Smooth muscle cell of the brain vasculature (primary cell): Measurements from ENCODE around the gene TSSK3.
"Not testable (repeated sequence)": the region's sequence is repeated elsewhere in the genome, so short reads cannot be mapped to it uniquely, and the experiment has no call there.

Experiments used
- DNase-seq: peaks from one replicate; pipeline ENCODE4 v3.0.0-alpha.2; 2012; ENCODE audit warnings: low read depth, low spot score

Gene TSSK3

DNA sequence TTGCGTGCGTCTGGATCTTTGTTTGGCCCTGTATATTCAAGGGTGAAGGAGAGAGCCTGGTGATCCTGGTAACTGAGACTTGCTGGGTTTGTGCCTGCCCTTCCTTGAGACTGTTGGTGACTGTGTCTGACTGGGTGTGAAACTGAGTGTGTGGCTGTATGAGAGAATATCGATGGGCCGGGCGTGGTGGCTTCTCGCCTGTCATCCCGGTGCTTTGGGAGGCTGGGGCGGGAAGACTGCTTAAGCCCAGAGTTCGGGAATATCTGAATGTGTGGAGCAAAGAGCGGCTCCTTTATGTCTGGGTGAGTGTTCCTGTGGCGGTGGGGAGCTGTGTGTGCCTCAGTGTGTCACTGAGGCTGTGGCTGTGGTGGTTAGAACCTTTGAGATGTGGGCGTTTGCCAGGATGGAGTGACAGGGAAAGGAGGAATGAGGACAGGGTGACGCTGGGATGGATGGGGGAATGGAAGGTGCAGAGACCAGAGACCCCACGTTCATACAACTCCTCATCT is 23.6 kb upstream of the TSSK3 start:
- DNase-seq = no peak

DNA sequence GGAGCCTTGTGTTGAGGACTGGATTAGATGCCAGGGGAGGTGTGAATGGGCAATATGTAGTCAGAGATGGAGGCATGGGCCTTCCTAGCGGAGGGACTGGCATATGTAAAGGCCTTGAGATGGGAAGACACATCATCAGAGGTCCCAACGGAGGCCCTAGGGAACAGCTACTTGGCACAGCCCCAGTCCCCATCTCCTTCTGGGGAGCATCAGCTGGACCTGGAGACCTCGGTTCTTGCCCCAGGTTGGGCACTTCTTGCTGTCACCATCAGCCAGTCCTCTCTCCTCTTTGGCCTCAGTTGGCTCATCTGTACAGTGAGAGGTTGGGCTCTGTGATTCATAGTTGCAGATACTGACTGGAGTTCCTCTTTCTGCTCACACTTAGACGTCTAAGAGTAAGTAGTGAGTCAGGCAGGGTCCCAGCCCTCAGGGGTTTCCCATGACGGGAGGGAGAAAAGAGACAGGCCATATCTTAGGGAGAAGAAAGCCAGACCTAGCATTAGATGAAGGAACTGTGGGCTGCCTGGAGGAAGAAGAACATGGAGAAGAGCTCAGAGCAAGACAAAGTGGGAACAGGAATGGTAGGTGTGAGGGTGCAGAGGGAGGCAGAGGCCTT is 22.9 kb upstream of the TSSK3 start:
- no peak for DNase-seq

DNA sequence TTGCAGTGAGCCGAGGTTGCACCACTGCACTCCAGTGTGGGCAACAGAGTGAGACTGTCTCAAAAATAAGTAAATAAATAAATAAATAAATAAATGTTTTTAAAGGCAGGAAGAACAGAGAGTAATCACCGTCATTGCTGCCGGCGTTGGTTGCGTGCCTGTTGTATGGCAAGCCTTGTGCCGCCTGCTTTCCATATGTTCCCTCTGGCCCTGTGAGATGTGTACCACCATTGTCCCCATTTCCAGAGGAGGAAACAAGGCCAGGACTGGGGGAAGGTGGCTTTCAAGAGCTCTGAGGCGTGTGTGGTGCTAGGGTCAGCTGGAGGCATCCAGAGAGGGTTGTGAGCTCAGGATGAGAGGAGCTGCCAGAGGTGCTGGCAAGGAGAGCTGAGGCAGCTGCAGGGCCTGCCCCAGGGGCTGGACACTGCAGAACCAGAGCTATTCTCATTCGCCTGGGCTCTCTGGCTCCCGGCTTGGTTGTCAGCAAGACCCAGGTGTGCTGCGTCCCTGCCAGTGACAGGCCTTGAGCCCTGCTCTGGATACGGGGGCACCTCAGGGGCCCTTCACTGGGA is 21.1 kb upstream of the TSSK3 start:
- DNase-seq = no peak

DNA sequence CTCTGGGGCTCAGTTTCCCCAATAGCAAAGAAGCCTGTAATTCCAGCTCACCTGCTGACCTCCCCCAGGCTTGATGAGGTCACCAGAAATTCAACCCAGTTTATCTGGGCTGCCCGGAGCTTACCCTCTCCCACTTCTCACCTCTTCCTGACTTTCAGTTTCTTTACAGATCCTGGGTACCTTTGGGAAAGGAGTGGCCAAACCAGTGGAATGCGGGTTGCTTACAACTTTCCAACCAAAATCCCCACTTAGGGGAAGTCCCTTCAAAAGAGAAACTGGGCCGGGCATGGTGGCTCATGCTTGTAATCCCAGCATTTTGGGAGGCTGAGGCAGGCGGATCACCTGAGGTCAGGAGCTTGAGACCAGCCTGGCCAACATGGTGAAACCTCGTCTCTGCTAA is 20.4 kb upstream of the TSSK3 start:
- DNase-seq = no peak

DNA sequence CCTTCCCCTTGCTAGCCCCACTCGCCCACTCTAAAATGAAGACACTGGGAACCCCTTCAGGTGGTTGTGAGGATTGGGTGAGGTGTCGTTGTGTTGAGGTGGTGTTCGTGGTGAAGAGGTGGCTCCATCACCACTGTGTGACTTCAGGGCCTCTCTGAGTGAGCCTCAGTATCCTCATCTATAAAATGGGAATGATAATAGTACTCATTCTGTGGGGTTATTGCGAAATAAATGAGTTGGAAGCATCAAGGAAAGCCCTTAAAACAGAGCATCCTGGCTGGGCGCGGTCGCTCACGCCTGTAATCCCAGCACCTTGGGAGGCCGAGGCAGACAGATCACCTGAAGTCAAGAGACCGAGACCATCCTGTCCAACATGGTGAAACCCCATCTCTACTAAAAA is 19.6 kb upstream of the TSSK3 start:
- no peak for DNase-seq

DNA sequence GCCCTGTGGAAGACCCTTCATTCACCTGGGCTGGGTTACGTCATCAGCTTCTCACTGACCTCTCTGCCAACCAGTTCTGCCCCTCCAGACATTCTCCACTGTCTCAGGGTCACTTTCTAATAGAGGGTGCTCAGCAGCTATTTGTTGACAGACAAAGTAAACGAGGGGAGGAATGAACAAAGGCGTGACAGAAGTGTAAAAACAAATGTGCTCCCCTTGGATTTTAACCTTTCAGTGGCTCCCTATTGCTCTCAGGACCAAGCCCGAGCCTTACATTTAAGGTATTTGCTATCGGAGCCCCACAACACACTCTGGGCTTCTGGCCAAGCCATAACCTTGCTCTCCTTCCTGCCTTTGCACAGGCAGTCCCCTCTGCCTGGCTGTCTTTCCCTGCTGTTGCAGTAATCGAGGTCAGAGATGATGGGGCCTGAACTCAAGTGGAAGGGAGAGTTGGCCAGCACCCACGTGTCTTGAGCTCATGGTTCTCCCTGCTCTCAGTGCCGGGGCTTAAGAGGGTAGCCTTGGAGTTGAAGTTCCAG is 17.0 kb upstream of the TSSK3 start:
- no peak for DNase-seq

DNA sequence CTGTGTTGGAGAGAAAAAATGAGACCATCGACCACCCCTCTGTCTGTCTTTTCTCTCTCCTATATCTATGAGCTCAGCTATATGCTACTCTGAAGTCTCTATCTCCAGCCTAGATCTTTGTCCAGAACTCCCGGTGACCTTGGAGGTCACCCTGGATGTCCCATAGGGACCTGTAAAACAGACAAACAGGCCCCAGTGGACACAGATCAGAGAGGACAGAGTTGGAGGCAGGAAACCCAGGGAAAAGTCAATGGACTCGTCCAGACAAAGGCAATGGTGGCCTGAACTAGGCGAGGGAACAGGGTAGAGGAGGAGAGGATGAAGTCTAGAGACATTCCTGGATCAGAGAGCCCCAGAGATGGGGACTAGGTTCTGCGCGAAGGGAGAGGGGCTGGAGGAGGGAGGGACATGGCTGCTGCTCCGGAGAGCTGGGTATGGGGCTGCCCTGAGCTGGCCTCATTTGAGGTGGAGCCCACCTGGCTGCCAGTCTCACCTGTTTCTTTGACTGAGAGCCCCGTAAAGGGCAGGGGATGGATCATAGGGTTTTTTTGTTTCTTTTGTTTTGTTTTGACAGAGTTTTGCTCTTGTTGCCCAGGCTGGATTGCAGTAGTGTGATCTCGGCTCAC is 15.7 kb upstream of the TSSK3 start:
- DNase-seq = no peak

DNA sequence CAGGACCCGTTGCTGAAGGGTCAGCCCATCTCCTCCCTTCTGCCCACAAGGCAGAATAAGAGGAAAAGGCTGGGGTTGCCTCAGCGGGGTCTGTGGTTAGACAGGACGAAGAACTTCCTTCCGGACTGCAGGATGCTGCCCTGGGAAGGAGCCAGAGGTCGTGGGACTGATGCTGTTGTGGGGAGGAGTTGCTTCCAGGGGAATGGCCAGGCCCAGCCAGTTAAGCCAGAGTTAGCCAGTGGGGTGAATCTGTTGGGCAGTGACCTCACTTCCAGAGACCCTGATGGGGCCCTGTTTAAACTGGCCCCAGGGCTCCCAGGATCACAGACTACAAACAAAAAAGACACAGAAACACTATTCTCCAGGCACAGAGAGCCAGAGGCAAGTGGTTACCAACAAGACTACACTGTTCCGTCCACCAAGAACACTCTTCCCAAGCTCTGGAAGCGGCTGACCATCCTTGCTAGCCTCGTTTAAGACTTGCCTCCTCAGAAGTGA is 13.1 kb upstream of the TSSK3 start:
- peak; percentile 91 for DNase-seq

DNA sequence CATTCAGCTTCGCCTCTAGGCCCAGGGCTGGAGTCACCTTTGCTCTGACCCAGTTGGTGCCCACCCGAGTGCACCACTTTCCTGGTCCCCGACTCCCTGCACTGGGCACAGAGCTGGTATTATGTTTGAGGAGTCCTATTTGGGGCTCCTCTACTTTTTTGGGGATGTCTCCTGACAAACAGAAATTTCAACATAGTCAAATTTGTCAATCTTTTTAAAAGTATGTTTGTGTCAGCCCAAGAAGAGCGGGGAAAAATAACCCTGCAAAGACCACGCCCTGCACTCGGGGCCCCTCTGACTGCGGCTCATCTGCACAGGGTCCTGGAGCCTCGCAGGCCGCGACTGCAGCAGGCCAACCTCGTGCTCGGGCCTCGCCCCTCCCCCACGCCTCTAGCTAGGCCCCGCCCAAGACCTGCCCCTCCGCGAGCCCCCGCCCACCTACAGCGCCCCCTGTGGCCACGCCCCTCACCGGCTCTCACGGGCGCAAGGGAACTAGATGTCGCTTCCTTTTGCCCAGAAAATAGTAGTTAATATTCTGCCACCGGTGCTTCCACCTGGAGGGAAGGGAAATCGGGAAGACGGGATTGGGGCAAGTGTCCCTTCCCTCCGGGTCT is 11.4 kb upstream of the TSSK3 start:
- DNase-seq = no peak

DNA sequence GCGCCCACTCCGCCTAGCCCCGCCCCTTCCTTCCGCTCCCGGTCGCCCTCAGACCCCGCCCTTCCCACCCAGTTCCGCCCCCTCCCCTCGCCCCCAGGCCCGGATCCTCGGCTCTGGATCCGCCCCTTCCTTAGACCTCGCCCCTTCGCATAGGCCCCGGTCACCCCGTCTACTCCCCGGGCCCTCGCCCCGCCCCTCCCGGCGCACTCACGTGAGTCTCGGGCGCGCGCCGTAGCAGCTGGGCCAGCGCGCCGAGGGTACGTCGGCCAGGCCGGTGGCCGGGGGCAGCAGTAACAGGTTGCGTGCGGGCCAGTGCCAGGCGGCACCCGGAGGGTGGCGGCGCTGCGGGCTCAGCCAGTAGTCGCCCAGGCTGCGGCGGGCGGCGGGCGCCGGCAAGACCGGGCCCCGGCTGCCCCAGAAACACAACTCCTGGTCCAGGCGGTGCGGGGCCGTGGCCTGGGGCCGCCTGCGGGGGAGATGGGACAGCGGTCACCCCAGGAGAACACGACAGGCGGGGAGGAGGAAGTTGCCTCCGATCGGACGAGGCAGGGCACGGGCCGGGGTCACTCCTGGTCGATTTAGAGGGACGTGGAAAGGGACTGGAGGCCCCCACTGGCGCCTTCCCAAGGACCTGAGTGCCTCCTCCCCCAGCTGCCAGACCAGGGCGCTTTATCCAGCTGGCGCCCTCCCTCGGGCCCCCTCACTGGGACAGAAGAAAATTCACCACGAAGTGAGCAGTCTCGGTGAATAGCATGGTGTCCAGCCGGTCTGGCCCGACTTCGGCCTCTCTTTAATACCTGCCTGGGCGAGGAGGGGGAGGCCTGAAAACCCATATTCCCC is 10.7 kb upstream of the TSSK3 start:
- peak; percentile 83 for DNase-seq

DNA sequence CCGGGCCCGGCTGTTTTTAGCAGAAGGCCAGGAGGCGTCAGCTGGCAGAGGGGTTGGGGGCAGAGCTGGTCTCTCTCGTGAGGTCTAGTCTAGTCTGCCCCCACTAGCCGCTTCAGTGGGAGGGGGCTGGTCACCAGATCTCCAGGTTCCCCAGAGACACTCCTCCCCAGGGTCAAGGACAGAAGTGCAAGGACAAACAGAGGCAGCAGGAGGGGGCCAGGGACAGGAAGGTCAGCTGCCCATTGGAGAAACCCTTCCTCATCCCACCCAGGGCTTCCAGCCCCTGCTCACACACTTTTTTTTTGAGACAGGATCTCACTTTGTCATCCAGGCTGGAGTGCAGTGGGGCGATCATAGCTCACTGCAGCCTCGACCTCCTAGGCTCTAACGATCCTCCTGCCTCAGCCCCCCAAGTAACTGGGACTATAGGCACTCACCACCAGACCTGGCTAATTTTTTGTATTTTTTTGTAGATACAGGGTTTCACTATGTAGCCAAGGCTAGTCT is 10.0 kb upstream of the TSSK3 start:
- no peak for DNase-seq

DNA sequence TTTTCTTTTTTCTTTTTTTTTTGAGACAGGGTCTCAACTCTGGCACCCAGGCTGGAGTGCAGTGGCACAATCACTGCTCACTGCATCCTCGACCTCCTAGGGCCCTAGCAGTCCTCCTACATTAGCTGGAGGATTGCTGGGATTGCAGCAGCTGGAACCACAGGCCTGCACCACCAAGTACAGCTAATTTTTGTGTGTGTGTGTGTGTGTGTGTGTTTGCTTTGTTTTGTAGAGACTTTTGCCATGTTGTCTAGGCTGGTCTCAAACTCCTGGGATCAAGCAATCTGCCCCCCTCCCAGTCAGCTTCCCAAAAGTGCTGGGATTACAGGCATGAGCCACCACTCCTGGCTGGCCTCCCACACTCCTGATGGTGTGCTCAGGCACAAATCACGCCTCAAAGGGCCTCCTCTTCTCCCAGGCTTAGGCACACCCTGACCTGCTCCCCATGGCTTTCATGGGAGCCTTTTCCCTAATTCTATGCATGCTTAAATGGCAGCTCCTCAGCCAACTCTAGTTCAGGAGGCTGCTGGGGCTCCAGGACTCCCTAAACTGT is 9.4 kb upstream of the TSSK3 start:
- no peak for DNase-seq

DNA sequence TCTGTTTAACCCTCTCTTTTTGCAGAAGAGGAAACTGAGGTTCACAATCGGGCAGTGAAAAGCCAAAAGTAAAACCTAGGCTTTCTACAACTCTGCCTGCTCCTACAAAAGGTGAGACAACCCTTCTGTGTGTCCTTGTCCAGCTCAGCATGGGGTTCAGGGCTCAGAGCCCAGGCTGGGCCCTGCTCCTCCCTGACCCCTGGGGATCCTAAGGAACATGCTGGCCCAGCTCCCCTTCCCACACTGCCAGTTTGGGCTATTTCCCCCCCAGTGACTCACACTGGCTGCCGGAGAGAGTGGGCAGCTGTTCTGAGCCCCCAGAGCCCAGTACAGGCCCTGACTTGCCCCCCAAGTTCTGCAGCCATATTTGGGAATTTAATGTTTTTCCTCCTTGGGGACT is 8.9 kb upstream of the TSSK3 start:
- DNase-seq = no peak

DNA sequence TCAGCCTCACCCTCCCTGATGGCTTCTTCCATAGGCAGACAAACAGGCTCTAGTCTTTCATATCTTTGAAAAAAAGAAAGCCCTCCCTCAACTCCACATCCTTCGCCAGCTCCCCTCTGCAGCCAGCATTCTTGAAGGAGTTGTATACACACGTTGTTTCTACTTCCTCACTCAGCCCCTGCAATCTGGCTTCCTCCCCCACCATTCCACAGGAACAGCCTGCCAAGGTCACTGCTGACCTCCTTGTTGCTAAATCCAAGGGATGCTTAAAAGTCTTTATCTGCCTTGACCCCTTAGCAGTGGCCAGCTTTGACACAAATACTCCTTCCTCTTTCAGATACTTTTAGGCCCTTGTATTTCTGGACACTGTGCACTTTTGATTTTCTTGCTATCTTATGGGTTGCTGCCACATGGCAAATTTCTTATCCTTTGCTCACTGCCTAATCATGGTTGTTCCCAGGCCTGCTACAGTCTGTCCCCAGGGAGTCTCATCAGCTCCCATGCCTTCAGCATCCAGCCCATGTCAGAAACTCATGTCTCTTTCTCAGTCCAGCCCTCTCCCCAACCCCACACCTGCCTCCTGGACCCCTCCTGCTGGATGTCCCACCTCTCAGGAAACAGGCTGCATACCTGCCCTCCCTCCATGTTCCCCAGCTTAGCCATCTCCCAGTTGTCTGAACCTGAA is 8.3 kb upstream of the TSSK3 start:
- no peak for DNase-seq

DNA sequence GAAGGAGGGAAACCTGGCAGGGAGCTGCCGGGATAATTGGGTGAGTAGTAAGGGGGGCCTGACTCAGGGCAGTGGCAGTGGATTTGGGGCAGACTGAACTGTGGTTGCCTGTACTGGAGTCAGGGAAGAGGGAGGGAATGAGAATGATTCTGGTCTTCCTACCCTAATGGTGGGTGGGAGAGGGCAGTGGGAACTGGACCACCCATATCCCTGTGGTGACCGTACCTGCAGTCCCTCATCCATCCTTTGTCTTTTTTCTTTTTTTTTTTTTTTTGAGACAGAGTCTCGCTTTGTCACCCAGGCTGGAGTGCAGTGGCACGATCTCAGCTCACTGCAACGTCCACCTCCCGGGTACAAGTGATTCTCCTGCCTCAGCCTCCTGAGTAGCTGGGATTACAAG is 6.6 kb upstream of the TSSK3 start:
- not testable (repeated sequence) for DNase-seq

DNA sequence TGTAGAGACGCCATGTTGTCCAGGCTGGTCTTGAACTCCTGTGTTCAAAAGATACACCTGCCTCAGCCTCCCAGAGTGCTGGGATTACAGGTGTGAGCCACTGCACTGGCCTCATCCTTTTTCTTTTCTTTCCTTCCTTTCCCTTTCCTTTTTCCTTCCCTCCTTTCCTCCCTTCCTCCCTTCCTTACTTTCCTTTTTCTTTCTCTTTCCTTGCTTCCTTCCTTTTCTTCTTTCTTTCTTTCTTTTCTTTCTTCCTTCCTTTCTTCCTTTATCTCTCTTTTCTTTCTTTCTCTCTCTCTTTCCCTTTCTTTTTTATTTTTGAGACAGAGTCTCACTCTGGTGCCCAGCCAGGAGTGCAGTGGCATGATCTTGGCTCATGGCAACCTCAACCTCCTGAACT is 5.9 kb upstream of the TSSK3 start:
- no peak for DNase-seq

DNA sequence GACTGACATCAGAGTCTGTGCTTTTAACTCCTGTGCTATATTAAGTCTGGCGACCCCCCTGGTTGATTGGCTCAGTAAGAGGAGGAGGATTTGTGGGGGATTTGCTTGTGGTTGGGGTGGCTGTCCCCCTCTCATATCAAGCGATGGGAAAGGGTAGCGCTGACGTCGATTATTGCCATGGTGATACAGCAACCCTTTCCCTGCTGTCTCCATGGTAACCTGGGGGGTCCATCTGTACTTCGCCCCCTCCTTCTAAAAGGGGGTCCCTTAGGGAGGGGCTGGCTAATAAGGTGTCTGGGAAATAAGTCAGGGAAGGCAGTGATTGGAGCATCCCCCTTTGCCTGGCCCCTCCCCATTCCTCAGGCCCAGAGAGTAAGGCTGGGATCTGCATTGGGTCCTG is 4.7 kb upstream of the TSSK3 start:
- no peak for DNase-seq

DNA sequence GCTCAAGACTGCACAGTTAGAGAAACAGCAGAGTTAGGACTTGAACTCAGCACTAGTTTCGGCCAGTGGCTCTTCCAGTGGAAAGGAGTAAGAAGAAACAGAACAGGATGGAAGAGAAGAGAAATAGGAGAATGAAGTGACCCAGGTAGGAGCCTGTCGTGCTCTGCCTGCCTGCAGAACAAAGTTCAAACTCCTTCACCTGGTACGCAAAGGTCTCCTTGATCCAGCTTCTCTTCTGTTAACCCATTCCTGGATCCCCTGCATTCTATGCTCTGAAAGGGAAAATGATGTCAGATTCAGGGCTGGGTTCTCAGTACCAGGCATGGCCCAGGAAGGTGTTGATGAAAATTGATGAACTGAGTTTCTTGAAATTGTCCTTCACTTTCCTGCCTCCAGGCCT is 3.9 kb upstream of the TSSK3 start:
- no peak for DNase-seq

DNA sequence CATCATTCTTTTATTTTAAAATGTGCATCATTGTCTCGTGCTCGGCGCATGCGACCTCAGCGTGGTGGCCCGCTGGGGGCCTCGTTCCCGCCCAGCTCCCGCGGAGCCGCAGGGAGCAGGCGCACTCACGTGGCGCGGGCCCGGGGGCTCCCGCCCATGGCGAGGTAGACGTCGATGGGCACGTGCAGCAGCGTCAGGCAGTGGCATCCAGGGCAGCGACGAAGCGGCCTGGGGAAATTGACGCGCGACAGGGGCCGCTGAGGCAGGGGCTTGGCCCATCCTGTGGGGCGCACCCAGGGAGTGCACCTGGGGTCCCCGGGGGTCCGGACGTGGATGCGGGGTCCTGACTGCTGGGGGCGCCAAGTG is 1.0 kb upstream of the TSSK3 start:
- no peak for DNase-seq

DNA sequence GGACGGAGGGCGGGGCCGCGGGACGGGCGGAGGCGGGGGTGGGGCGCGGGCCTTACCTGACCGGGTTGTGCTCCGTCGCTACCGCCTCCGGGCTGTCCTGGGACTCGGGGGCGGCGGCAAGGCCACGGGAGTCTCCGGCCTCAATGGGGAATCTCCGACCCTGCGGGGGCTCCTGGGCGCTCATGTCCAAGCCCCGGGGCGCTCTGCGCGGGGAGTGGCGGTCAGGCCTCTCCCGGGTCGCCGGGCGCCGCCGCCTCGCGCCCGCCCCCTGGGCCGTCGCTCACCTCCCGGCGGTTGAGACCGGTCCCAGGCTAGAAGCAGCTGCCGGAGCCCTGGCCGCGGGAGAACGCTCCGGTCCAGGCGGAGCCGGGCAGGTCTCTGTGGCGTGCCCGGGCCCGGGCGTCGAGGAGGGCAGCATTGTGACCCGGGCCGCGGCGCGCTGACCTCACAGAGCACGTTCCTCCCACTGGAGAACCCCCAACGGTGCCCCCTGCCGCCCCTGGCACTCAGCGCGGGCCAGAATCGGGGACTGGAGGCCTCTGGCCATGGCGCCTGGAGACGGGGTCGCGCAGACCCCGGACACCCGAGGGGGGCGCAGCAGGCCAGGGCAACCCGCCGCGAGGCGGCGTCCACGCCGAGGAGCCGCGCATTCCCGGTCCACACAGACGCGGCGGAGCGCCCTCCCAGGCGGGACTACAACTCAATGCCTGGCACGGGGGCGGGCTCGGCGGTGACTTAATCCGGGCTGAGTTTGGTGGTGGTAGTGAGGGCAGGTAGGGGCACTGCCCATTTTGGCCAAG is 465 bp upstream of the TSSK3 start:
- DNase-seq = no peak
